ENCODE data around the gene INF2. TPM values are rescaled to one million over a fixed set of nuclear protein-coding genes. Genes with fewer than 3 reads are reported as not detected.
A peak's percentile ranks its signal among the peaks of the same experiment; 100 is the strongest.

The INF2 gene
- total RNA-seq, 1 experiment from 2014 or later = 58.3 TPM

DNA sequence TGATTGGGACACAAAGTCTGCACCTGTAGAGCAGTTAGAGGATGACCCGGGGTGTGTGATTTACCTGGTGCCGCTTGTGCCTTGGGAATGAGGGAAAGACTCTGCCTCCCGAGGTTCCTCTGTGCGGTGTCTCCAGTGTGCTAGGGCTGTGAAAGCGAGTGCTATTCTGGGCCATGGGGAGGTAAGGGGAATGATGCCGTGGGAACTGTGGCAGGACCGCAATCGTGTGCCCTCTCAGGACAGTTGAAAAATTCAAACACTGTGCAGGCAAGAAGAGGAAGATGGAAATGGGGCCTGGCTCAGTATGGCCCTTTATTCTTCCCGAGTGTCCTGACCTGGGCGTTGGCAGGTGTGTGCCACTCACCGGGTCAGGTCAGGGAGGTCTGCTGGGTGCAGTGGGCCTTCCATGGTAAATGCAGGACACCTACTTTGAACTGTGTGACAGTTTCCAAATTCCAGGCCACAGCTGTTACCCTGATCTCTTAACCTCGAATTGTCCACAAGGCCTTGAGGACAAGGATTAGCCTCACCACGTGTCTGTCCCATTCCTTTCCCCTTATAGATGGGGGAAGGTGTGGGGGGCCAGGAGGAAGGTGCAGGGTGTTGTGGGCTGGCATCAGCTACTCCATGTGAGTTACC lies 64.9 kb downstream of the INF2 start:
- H2BK20ac ChIP-seq (ENCODE audit: low read depth, low read length, poor library complexity, severe bottlenecking) = no peak overlapping the region
- H2BK12ac ChIP-seq (ENCODE audit: insufficient read length, low read depth, low read length) = no peak overlapping the region
- H3K4me1 ChIP-seq (ENCODE audit: insufficient read depth, low read length) = no peaks in the 10 kb centered on the region; the same call in 1 of the 2 replicates
- no peak overlapping the region for H3K18ac ChIP-seq (ENCODE audit: insufficient read length, low read depth, low read length)
- H3K36me3 Mint-ChIP-seq (ENCODE audit: insufficient read depth in 1 of 3, low read depth in 3 of 3) = peaks cover 22 to 57% (median 52%) of the 10 kb centered on the region in 3 experiments; a peak in 6 of 7 replicates
- no peak overlapping the region for H4K5ac ChIP-seq (ENCODE audit: insufficient read length, low read depth, low read length)
- no peak overlapping the region for H2BK15ac ChIP-seq (ENCODE audit: low read depth, low read length)
- H3K4me2 ChIP-seq (ENCODE audit: insufficient read depth, insufficient read length, low read length) = peak overlapping the region; percentile 88
- DNase-seq = no peak
- no peaks in the 10 kb centered on the region for H4K20me1 ChIP-seq (ENCODE audit: control insufficient read depth, insufficient read depth, insufficient read length)
- H3K4me3 Mint-ChIP-seq = peak overlapping the region; percentile 87 to 90
- H3K79me2 ChIP-seq (ENCODE audit: insufficient read depth, low read length) = peaks cover 16% of the 10 kb centered on the region; the same call in 1 of the 2 replicates
- TF ChIP-seq, protein P1, sequence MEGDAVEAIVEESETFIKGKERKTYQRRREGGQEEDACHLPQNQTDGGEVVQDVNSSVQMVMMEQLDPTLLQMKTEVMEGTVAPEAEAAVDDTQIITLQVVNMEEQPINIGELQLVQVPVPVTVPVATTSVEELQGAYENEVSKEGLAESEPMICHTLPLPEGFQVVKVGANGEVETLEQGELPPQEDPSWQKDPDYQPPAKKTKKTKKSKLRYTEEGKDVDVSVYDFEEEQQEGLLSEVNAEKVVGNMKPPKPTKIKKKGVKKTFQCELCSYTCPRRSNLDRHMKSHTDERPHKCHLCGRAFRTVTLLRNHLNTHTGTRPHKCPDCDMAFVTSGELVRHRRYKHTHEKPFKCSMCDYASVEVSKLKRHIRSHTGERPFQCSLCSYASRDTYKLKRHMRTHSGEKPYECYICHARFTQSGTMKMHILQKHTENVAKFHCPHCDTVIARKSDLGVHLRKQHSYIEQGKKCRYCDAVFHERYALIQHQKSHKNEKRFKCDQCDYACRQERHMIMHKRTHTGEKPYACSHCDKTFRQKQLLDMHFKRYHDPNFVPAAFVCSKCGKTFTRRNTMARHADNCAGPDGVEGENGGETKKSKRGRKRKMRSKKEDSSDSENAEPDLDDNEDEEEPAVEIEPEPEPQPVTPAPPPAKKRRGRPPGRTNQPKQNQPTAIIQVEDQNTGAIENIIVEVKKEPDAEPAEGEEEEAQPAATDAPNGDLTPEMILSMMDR (conservative IDR thresholded peaks at IDR 0.05) = no peak
- no peak overlapping the region for H2AFZ ChIP-seq (ENCODE audit: low read length)
- H3K56ac ChIP-seq (ENCODE audit: insufficient read length, low read depth, low read length) = no peak overlapping the region
- H4K8ac ChIP-seq (replicated peaks; ENCODE audit: insufficient read length, low read depth, low read length) = no peak overlapping the region
- H3K23me2 ChIP-seq (ENCODE audit: insufficient read length, low read depth, low read length, poor library complexity, severe bottlenecking) = peaks cover 12% of the 10 kb centered on the region
- no peaks in the 10 kb centered on the region for H3K79me1 ChIP-seq (ENCODE audit: insufficient read depth, low read depth, low read length, poor library complexity, severe bottlenecking)
- H3T11ph ChIP-seq (ENCODE audit: low read length) = no peak overlapping the region
- H3K9me3 ChIP-seq (ENCODE audit: control insufficient read depth, low read depth, low read length) = peaks cover 6% of the 10 kb centered on the region
- no peak overlapping the region for H2AK5ac ChIP-seq (ENCODE audit: insufficient read length, low read length)
- H3K9ac ChIP-seq (ENCODE audit: extremely low read depth, insufficient read length, low read length) = peak overlapping the region; percentile 92
- H3K14ac ChIP-seq (ENCODE audit: insufficient read depth, low read length) = no peak overlapping the region
- no peak overlapping the region for H4K91ac ChIP-seq (ENCODE audit: insufficient read length, low read depth, low read length)
- H3K27ac ChIP-seq (ENCODE audit: insufficient read length, low read depth, low read length) = no peak overlapping the region
- H3K23ac ChIP-seq (ENCODE audit: insufficient read length, low read depth, low read length) = no peak overlapping the region
- peaks cover 13 to 19% of the 10 kb centered on the region in 2 experiments for H3K9me3 Mint-ChIP-seq
- no peak overlapping the region for H2BK5ac ChIP-seq (ENCODE audit: insufficient read length, low read length)
- no peak overlapping the region for H2BK120ac ChIP-seq (ENCODE audit: low read depth, low read length, poor library complexity, severe bottlenecking)
- H3K4ac ChIP-seq (ENCODE audit: low read depth, low read length) = no peak overlapping the region
- no CpG with 5 or more reads among the region's 13 CpGs for WGBS (ENCODE audit: extremely low coverage, insufficient read length, low lambda C conversion rate)
- no peaks in the 10 kb centered on the region for H3K27me3 ChIP-seq (ENCODE audit: insufficient read depth, low read length)
- peaks cover 12 to 18% of the 10 kb centered on the region in 2 experiments for H3K4me1 Mint-ChIP-seq
- peaks cover 7% of the 10 kb centered on the region for H3K27me3 Mint-ChIP-seq (ENCODE audit: low read depth)
- H3K27ac Mint-ChIP-seq = peak overlapping the region in 2 of 3 experiments; percentile 29 to 73; a peak in 2 of 7 replicates

Measured in H9 (cell line).